Heart right ventricle (tissue), 16 donors: ENCODE data around the gene CLK3. TPM values are rescaled to one million over a fixed set of nuclear protein-coding genes. Genes with fewer than 3 reads are reported as not detected.

Experiments
- ATAC-seq, 8 donors: fragments of 200-7000 bp; cut with Tn5 transposase; one replicate each; pipeline ENCODE4 v1.9.1; 2020; ENCODE audit warnings: mild to moderate bottlenecking in 8 of 8, moderate library complexity in 8 of 8, moderate number of reproducible peaks in 1 of 8
- DNase-seq, 2 donors: peaks; one replicate each; pipeline ENCODE4 v3.0.0-alpha.2; 2020
- H3K27ac ChIP-seq, 10 donors: fragments of 200-600 bp; sonication (generic) in 2 of 10; one replicate each; pipeline versions ENCODE4 v1.5.0 to v1.8.0; 2020 to 2022; ENCODE audit warnings: mild to moderate bottlenecking in 3 of 10
- H3K27me3 ChIP-seq, 7 donors: fragments of 200-600 bp; one replicate each; pipeline ENCODE4 v1.8.0; 2021 to 2022; ENCODE audit warnings: mild to moderate bottlenecking in 2 of 7
- H3K36me3 ChIP-seq, 9 donors: fragments of 200-600 bp; sonication (generic) in 1 of 9; one replicate each; pipeline versions ENCODE4 v1.5.0 to v1.8.0; 2020 to 2022; ENCODE audit warnings: mild to moderate bottlenecking in 2 of 9
- H3K4me1 ChIP-seq, 9 donors: fragments of 200-600 bp; sonication (generic) in 1 of 9; one replicate each; pipeline versions ENCODE4 v1.5.0 to v1.8.0; 2020 to 2022; ENCODE audit warnings: mild to moderate bottlenecking in 4 of 9
- H3K4me3 ChIP-seq, 10 donors: fragments of 200-600 bp; sonication (generic) in 2 of 10; one replicate each; pipeline versions ENCODE4 v1.5.0 to v1.8.0; 2020 to 2022; ENCODE audit warnings: mild to moderate bottlenecking in 7 of 10, moderate library complexity in 2 of 10
- H3K9me3 ChIP-seq, 11 donors: fragments of 200-600 bp in 10 of 11; sonication (generic) in 2 of 11; one replicate each; pipeline versions ENCODE4 v1.5.0 to v1.8.0; 2013 to 2022; ENCODE audit warnings: mild to moderate bottlenecking in 2 of 11, control low read depth in 1 of 11, moderate library complexity in 1 of 11
- WGBS, 2 donors: extraction: QIAGEN DNeasy Blood & Tissue Kit; methylation state at CpG; one replicate each; pipeline ENCODE4 v1.1.7; 2013; ENCODE audit warnings: inconsistent platforms in 1 of 2; 5-methylcytosine and 5-hydroxymethylcytosine counted together
- intact Hi-C, 10 donors: fragments of 100-400 bp; cut with DNase I; formaldehyde crosslinking; loops; one replicate each; pipeline versions ENCODE4 v1.11.1 to v1.14.2; 2022
- polyA plus RNA-seq, 2 donors: library from polyadenylated mRNA; stranded (reverse); fragments of 200-250 nt; gene quantifications; one replicate each; pipeline ENCODE4 v1.2.3, GENCODE V29; 2013
- total RNA-seq, 10 donors: library from RNA; stranded (reverse); fragmentation: NEBNext Ultra II Directional in 3 of 10; extraction: Animal tissue kit (Norgen Biotek cat#: 25700) in 3 of 10; gene quantifications; one replicate each; pipeline versions ENCODE4 v1.2.1 to v1.2.4, GENCODE V29; 2021 to 2023
- TF ChIP-seq, protein P1 (sequence below), 9 donors: fragments of 200-600 bp; sonication (generic) in 2 of 9; IDR thresholded peaks; one replicate each; pipeline versions ENCODE4 v1.5.0 to v1.8.0; 2021 to 2022; ENCODE audit warnings: antibody characterized with exemption in 9 of 9, mild to moderate bottlenecking in 5 of 9, moderate library complexity in 1 of 9
- donor health status: Arrhythmogenic right ventricular cardiomyopathy.
- donor health status: ischemic (EF 13 %, LVEDD 7.1; RV severe dilation, severe dysfunction).
- donor health status: healthy with polysubstance abuse.
- donor health status: DM: no; HTN: yes; CAD: no.
- donor health status: DM: no; HTN: no; CAD: no.
- donor health status: ischemic (EF 25% LVEDD 6.9; RV normal size, moderate dysfunction).
- donor health status: ischemic (EF 25% LVEDD 5.7; RV mildly dilated, moderate dysfunction).
- donor health status: healthy.
- donor health status: DM: yes; HTN: yes; CAD: no.
- donor health status: Ischemic cardiomyopathy.
- donor health status: ischemic (EF 35%, LVEDD 5.7; RV mildly dilated, moderate dysfunction).
- donor health status: nonischemic (EF 11% LVEDD 7.7; RV severe dilation, severe dysfunction).
- donor health status: DM: yes; HTN: yes; CAD: no.
- donor health status: PGD.
- donor health status: ischemic (EF 29% LVEDD 5.4; RV normal size, mild dysfunction).
- donor health status: nonischemic (EF 23%, LVEDD 6.1; RV moderate dilation, normal function).

Gene CLK3
- total and polyA plus RNA-seq, 12 donors = 27.7 to 73.6 (median 45.2) TPM

DNA sequence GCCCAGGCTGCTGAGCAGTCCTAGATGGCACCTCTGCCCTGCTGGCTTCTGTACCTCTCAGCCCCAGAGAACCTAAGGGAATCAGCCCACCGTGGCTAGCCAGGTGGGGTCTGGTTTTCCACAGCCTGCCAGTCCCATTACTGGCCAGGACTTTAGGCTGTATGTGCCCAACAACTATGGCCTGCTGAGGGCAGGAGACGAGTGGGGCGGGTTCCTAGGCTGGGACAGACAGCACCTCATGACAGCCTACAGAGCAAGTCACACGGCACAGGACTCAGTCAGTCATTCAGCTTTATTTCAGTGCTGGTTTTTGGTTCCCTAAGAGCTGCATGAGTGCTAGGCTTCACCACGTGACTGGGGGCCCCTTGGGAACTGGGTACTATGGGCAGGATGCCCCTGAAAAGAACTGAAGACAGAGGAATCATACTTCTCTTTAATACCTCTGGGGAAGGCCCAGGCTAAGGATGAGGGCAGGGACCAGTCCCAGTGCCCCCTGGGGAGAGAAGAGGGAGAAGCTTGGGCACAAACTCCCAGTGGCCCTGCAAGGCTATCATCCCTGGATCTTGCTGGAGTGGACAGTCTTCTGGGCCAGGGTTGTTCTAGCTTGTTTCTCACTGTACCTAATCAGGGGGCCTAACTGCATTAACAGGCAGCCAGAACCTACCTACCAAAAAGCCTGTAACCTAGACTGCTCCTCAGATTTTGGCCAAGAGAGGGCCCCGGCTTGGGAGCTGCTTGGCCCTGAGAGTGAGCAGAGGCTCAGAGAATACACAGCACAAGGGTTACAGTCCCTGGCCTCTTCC is 14.8 kb downstream of the CLK3 start:
- Histone ChIP-seq H3K27me3 (no peaks in the 10 kb centered on the region), H3K36me3 (peaks cover 5 to 100% (median 75%) of the 10 kb centered on the region in 9 donors), H3K27ac (peak overlapping the region in 1 of 10 donors; percentile 1), H3K4me3 (no peak overlapping the region), H3K4me1 (peaks cover 0 to 19% (median 4%) of the 10 kb centered on the region in 9 donors), H3K9me3 (no peaks in the 10 kb centered on the region)
- intact Hi-C loops = loop anchor here (5.0 to 10.0 kb wide), 5 partner anchors 246 to 324 kb away; partner anchors contain the start of gene RPP25 (in 6 of the 10)
- TF ChIP-seq, protein P1, sequence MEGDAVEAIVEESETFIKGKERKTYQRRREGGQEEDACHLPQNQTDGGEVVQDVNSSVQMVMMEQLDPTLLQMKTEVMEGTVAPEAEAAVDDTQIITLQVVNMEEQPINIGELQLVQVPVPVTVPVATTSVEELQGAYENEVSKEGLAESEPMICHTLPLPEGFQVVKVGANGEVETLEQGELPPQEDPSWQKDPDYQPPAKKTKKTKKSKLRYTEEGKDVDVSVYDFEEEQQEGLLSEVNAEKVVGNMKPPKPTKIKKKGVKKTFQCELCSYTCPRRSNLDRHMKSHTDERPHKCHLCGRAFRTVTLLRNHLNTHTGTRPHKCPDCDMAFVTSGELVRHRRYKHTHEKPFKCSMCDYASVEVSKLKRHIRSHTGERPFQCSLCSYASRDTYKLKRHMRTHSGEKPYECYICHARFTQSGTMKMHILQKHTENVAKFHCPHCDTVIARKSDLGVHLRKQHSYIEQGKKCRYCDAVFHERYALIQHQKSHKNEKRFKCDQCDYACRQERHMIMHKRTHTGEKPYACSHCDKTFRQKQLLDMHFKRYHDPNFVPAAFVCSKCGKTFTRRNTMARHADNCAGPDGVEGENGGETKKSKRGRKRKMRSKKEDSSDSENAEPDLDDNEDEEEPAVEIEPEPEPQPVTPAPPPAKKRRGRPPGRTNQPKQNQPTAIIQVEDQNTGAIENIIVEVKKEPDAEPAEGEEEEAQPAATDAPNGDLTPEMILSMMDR (IDR thresholded peaks at IDR 0.05) = no peak
- no peak for ATAC-seq
- DNase-seq = no peak
- WGBS, 2 donors = 76 to 77% methylated on average over 6 of the region's 6 CpGs

DNA sequence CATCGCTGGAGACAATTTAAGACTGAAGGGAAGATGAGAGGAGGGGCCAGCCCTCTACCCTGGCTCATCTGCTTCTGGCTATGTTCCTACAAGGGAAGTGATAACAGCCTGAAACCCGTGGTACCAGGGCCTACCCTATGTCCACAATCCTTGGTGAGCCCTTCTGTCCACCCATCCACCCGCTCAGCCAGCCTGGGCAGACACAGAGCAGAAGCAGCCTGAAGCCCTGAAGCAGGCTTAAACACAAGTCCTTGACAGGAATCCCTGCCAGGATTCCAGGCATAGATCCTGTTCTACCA is 15.4 kb downstream of the CLK3 start:
- DNase-seq = no peak
- ATAC-seq = no peak
- TF ChIP-seq, protein P1 (IDR thresholded peaks at IDR 0.05) = no peak
- no peaks in the 10 kb centered on the region for H3K9me3 ChIP-seq
- H3K27ac ChIP-seq = no peak overlapping the region
- 63 to 70% methylated on average over 3 of the region's 3 CpGs for WGBS, 2 donors
- peaks cover 0 to 21% (median 4%) of the 10 kb centered on the region in 9 donors for H3K4me1 ChIP-seq
- H3K4me3 ChIP-seq = no peak overlapping the region
- no peaks in the 10 kb centered on the region for H3K27me3 ChIP-seq
- intact Hi-C loops = loop anchor here (5.0 to 10.0 kb wide), 5 partner anchors 246 to 324 kb away; partner anchors contain the start of gene RPP25 (in 6 of the 10)
- peaks cover 5 to 100% (median 79%) of the 10 kb centered on the region in 9 donors for H3K36me3 ChIP-seq

DNA sequence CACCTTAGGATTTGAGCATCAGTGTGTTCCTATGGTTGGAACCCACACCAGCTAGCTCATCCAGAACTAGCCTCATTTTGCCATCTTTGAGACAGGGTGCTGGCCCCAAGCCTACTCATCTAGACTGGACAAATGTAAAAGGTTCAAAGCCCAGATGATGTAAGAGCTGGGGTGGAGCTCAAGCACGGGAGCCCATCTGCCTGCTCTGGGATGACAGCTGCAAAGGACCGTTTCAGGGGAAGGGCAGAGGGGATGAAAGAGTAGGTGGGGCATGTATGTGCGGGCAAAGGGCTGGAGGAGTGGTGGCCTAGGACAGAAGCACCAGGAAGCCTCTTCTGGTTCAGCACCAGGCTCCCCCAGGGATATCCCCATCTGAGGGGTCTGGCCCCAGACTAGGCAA is 15.8 kb downstream of the CLK3 start:
- Histone ChIP-seq H3K4me1 (peaks cover 0 to 21% (median 4%) of the 10 kb centered on the region in 9 donors), H3K36me3 (peaks cover 5 to 100% (median 79%) of the 10 kb centered on the region in 9 donors), H3K27ac (no peak overlapping the region), H3K27me3 (no peaks in the 10 kb centered on the region), H3K4me3 (no peak overlapping the region), H3K9me3 (no peaks in the 10 kb centered on the region)
- 58 to 64% methylated on average over 3 of the region's 3 CpGs for WGBS, 2 donors
- no peak for DNase-seq
- TF ChIP-seq, protein P1 (IDR thresholded peaks at IDR 0.05) = no peak
- ATAC-seq = no peak
- intact Hi-C loops = loop anchor here (5.0 to 10.0 kb wide), 5 partner anchors 247 to 323 kb away; partner anchors contain the start of gene RPP25 (in 6 of the 10)

DNA sequence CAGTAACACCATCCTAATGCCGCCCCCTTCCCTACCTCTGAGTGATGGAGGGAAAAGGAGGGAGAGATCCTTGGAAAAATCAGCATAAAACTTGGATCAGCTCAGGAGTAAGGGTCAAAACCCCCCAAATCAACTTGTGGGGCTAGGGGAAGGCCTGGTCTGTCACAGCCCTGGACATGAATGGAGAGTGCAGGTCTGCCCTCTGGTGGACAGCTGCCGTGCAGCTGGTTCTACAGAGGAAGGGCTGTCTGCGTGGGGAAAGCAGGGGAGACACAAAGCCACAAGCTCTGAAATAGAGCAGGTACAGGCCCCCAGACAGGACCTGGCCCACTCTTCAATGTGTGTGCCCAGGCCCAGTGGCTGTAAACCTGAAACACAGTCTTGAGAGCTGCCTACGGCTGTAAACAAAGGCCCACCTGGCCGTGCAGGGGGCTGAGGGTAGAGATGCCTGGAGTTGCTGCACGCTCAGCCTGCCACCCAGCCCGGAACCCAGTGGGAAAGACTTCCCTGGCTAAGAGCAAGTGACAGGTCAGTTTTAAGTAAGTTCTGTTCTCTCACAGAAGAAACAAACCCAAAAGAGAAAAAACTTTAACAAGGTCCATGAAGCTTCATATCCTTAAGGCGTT is 16.4 kb downstream of the CLK3 start:
- intact Hi-C loops = loop anchor here (2.0 to 10.0 kb wide), 6 partner anchors 247 to 323 kb away; partner anchors contain the start of gene RPP25 (in 6 of the 10)
- TF ChIP-seq, protein P1 (IDR thresholded peaks at IDR 0.05) = peak; percentile 55 to 87 (median 81)
- H3K4me3 ChIP-seq = no peak overlapping the region
- H3K9me3 ChIP-seq = no peaks in the 10 kb centered on the region
- H3K4me1 ChIP-seq = peaks cover 0 to 14% (median 4%) of the 10 kb centered on the region in 9 donors
- H3K27ac ChIP-seq = no peak overlapping the region
- DNase-seq (peak; percentile 53 to 65), ATAC-seq (peak; percentile 57 to 68 (median 66))
- 70 to 72% methylated on average over 8 of the region's 8 CpGs for WGBS, 2 donors
- peaks cover 5 to 100% (median 79%) of the 10 kb centered on the region in 9 donors for H3K36me3 ChIP-seq
- H3K27me3 ChIP-seq = no peaks in the 10 kb centered on the region
